Gastroesophageal sphincter (tissue), 3 donors: ENCODE measurements around the gene GPATCH2.

ENCODE experiments used
- CTCF ChIP-seq, 4 experiments: fragments of 200-600 bp in 2 of 4; fragments of 450-650 bp in 2 of 4; sonication (generic) in 1 of 4; IDR thresholded peaks; one replicate each; pipeline ENCODE4 v1.5.1; 2017 to 2019; ENCODE audit warnings: antibody characterized with exemption in 4 of 4, mild to moderate bottlenecking in 2 of 4, moderate library complexity in 2 of 4
- POLR2A ChIP-seq, 2 donors: fragments of 450-650 bp; IDR thresholded peaks; one replicate each; pipeline ENCODE4 v1.6.1; 2017; ENCODE audit warnings: antibody characterized with exemption in 2 of 2, mild to moderate bottlenecking in 2 of 2, moderate library complexity in 1 of 2

- TF ChIP-seq CTCF (IDR thresholded peaks at IDR 0.05): no peak
- TF ChIP-seq POLR2A (IDR thresholded peaks at IDR 0.05): no peak
Observed at GRCh38 chr1:217534566-217534965, 96.3 kb downstream of the GPATCH2 start.
